ENCODE data around the gene HMCN1.

The HMCN1 gene

DNA sequence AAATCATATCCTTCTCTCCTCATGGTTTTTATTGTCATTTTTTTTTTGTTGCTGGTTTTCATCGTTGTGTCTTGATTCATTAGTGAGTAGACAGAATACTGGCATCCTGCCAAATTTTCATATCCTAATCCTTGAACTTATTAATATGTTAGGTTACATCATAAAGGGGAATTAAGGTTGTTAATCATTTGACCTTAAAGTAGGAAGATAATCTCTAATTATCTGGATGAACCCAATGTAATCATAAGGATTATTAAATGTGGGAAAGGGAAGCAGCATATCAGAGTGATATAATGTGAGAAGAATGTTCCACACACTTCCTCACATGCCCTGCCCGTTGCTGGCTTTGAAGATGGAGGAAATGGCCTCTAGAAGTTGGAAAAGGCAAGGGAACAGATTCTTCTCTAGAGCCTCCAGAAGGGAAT, 299.7 kb downstream of the HMCN1 start:
- H3K4me3 ChIP-seq (ENCODE audit: low read depth, low read length): no peak overlapping the region
- TF ChIP-seq, protein P1, sequence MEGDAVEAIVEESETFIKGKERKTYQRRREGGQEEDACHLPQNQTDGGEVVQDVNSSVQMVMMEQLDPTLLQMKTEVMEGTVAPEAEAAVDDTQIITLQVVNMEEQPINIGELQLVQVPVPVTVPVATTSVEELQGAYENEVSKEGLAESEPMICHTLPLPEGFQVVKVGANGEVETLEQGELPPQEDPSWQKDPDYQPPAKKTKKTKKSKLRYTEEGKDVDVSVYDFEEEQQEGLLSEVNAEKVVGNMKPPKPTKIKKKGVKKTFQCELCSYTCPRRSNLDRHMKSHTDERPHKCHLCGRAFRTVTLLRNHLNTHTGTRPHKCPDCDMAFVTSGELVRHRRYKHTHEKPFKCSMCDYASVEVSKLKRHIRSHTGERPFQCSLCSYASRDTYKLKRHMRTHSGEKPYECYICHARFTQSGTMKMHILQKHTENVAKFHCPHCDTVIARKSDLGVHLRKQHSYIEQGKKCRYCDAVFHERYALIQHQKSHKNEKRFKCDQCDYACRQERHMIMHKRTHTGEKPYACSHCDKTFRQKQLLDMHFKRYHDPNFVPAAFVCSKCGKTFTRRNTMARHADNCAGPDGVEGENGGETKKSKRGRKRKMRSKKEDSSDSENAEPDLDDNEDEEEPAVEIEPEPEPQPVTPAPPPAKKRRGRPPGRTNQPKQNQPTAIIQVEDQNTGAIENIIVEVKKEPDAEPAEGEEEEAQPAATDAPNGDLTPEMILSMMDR (IDR thresholded peaks at IDR 0.05; ENCODE audit: low read depth, low read length, missing control alignments): no peak
- no peak for DNase-seq (ENCODE audit: low read depth)

DNA sequence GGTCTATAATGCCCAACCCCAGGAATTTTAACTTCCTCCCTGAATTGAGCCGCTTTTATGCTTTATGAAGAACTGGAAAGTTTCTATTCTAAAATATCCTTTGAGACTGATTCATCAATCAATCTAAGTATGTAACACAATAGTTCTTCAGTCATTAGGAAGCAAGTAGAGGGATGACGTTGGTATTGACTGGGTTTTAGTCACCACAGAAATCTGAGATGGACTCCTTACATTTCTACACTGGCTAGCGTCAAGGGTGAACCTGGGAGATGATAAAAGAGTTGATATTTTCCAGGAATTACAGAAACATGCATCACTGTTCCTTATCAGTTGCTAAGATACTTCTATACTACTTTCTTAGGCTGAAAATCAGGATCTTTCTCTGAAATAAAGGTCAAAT, 308.0 kb downstream of the HMCN1 start:
- TF ChIP-seq, protein P1 (IDR thresholded peaks at IDR 0.05; ENCODE audit: low read depth, low read length, missing control alignments): no peak
- H3K4me3 ChIP-seq (ENCODE audit: low read depth, low read length): no peak overlapping the region
- DNase-seq (ENCODE audit: low read depth): no peak

DNA sequence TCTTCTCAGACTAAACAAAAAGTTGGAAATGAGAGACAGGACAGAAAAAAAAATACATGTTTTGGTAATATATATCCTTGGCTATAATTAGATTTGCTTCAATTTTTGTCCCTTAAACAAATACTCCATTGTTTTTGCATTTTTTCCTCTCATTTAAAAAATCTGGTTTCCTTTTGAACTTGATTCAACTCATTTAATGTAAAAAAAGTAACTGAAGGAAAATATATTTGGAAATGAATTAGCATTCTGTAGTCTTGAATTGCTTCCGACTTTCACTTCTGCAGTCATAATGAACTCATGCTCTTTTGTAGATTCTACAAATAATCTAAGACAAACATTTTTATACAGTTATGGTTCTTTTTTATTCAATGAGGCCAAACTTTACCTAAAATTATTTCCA, 309.1 kb downstream of the HMCN1 start:
- no peak for DNase-seq (ENCODE audit: low read depth)
- no peak overlapping the region for H3K4me3 ChIP-seq (ENCODE audit: low read depth, low read length)
- TF ChIP-seq, protein P1 (IDR thresholded peaks at IDR 0.05; ENCODE audit: low read depth, low read length, missing control alignments): no peak

DNA sequence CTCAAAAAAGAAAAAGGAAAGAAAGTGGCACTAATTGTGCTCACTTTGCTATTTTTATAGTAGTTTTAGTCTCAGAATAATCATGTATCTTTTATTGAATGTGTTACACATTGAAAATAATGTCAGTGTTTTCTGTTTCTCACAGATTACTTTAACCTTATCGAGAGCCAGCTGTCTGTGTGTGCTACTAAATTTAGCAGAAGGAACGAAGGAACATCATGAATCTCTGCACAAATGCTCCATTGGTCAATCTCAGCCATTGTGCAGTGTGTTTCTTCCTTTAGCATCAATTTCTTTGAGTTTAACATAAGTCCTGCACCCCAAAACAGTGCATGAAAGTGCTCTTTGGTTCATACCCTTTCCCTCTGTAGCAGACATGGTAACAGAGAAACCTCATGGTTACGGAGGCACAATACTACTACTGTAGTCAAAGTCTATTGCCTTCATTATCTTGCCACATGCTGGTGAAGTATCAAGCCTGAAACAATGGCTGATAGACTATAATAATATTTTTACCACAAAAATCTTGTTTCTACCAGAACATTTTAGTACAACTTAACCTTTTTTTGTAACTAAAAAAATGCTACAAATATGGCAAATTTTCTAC, 310.0 kb downstream of the HMCN1 start:
- no peak overlapping the region for H3K4me3 ChIP-seq (ENCODE audit: low read depth, low read length)
- TF ChIP-seq, protein P1 (IDR thresholded peaks at IDR 0.05; ENCODE audit: low read depth, low read length, missing control alignments): no peak
- no peak for DNase-seq (ENCODE audit: low read depth)

DNA sequence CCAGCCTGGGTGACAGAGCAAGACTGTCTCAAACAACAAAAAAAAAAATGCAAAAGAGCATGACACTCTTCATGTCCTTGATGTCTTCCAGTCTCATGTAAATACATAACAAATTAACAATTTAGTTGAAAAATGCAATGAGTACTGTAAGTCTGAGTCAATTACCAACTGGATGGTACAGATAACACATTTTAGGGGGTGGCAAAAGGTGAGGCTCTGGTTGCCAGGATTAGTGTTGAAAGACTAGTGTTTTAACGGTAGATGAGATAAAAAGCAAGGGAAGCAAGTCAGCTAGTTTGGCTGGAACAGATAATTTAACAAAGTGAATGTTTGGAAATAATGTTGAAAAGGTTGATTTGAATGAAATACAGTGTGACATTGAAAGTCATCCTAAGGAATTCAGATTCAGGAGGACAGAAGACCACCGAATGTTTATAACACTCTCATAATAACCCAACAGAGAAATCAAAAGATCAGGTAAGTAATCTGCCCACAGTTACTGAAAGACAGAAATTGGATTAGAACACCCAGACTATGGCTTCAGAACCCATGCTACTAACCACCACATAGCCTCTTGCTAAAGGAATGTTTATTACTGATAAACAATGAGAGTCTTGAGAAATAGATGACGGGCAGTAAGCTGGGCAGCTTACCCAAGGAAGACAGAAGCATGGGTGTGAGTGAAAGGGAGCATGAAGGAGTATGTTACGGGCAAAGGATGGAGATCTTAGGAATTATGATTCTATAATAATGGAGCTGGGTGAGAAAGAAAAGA, 312.4 kb downstream of the HMCN1 start:
- no peak for DNase-seq (ENCODE audit: low read depth)
- TF ChIP-seq, protein P1 (IDR thresholded peaks at IDR 0.05; ENCODE audit: low read depth, low read length, missing control alignments): no peak
- no peak overlapping the region for H3K4me3 ChIP-seq (ENCODE audit: low read depth, low read length)

DNA sequence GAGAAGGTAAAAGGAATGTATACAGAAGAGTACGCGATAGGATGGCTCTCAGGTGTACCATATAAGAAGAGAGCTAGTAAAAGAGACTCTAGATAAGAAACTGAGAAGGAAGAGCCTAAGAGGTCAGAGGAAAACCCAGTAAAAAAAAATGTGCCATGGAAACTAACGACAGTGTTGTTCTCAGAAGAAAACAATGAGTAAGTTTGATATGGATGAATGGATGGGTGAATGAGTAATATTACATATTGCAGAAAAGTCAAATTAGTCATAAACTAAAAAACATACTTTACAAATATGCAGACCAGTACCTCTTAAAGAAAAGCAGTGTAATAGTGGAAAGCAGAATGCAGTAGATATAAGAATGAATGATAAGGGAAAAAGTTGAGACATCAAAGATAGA, 316.2 kb downstream of the HMCN1 start:
- TF ChIP-seq, protein P1 (IDR thresholded peaks at IDR 0.05; ENCODE audit: low read depth, low read length, missing control alignments): no peak
- no peak for DNase-seq (ENCODE audit: low read depth)
- H3K4me3 ChIP-seq (ENCODE audit: low read depth, low read length): no peak overlapping the region

Data from GM12864 (cell line).